GM19372 (cell line): ENCODE results near the gene MAMLD1.

Source experiments
- ATAC-seq: cut with Tn5 transposase; IDR thresholded peaks from one replicate; pipeline ENCODE4 v1.9.1; 2021; ENCODE audit warnings: mild to moderate bottlenecking, low read depth, moderate library complexity; ENCODE audit not compliant: unreplicated experiment

The MAMLD1 gene

GRCh38 chrX:150551963-150552362 is 188.8 kb downstream of the MAMLD1 start:
- ATAC-seq: no peak

- ATAC-seq: no peak
Observed at GRCh38 chrX:150558424-150558823, 195.3 kb downstream of the MAMLD1 start.
